K562 (cell line): ENCODE measurements around the gene WDR35. TPM values are rescaled to one million over a fixed set of nuclear protein-coding genes. Genes with fewer than 3 reads are reported as not detected.
A peak's percentile ranks its signal among the peaks of the same experiment; 100 is the strongest.

ENCODE experiments used
- CEBPG ChIP-seq, 3 experiments: fragments of 200-800 bp in 1 of 3; sonication (Bioruptor generic) in 1 of 3; sonication (generic) in 1 of 3; formaldehyde crosslinking in 1 of 3; IDR thresholded peaks in 2 of 3; conservative IDR thresholded peaks in 1 of 3; 2 replicates each; pipeline versions ENCODE4 v1.6.1 to v1.8.0; 2016 to 2022; ENCODE audit warnings: missing compliant biosample characterization in 2 of 3, missing genetic modification characterization in 2 of 3, mild to moderate bottlenecking in 1 of 3, missing genetic modification reagents in 1 of 3
- HNRNPLL ChIP-seq: fragments of 200-400 bp; formaldehyde crosslinking; IDR thresholded peaks from 2 replicates; pipeline ENCODE4 v1.6.1; 2017; ENCODE audit warnings: low read length, low read depth, mild to moderate bottlenecking; ENCODE audit not compliant: poor library complexity, severe bottlenecking
- KDM1A ChIP-seq, 2 experiments: fragments of 450-650 bp; IDR thresholded peaks; 2 replicates each; pipeline ENCODE4 v1.6.1; 2016; ENCODE audit warnings: mild to moderate bottlenecking in 2 of 2
- LCOR ChIP-seq: sonication (generic); formaldehyde crosslinking; IDR thresholded peaks from 2 replicates; pipeline ENCODE4 v1.8.0; 2022; ENCODE audit warnings: mild to moderate bottlenecking, missing genetic modification reagents
- MAFK ChIP-seq: IDR thresholded peaks from 2 replicates; pipeline ENCODE4 v1.6.1; 2011; ENCODE audit warnings: low read length, improper control_type of control experiment
- MTA3 ChIP-seq: fragments of 450-650 bp; formaldehyde crosslinking; IDR thresholded peaks from 2 replicates; pipeline ENCODE4 v1.6.1; 2017; ENCODE audit warnings: mild to moderate bottlenecking, borderline replicate concordance
- NEUROD1 ChIP-seq: fragments of 150-350 bp; IDR thresholded peaks from 2 replicates; pipeline ENCODE4 v1.6.1; 2014; ENCODE audit warnings: borderline replicate concordance, low read length, low read depth; ENCODE audit not compliant: partially characterized antibody
- NFE2 ChIP-seq: IDR thresholded peaks from 2 replicates; pipeline ENCODE4 v1.6.1; 2014; ENCODE audit warnings: antibody characterized with exemption, low read depth
- POLR2G ChIP-seq: fragments of 200-400 bp; formaldehyde crosslinking; IDR thresholded peaks from 2 replicates; pipeline ENCODE4 v1.6.1; 2017; ENCODE audit warnings: low read depth, mild to moderate bottlenecking, antibody characterized with exemption, low read length, moderate library complexity
- RB1 ChIP-seq: fragments of 450-650 bp; IDR thresholded peaks from 2 replicates; pipeline ENCODE4 v1.6.1; 2017; ENCODE audit warnings: low read depth, mild to moderate bottlenecking
- SRSF1 ChIP-seq: fragments of 200-400 bp; formaldehyde crosslinking; IDR thresholded peaks from 2 replicates; pipeline ENCODE4 v1.6.1; 2017; ENCODE audit warnings: mild to moderate bottlenecking, low read depth, low read length, moderate library complexity
- SRSF7 ChIP-seq: fragments of 200-400 bp; formaldehyde crosslinking; optimal IDR thresholded peaks from 2 replicates; pipeline ENCODE3; 2017; ENCODE audit warnings: mild to moderate bottlenecking, low read depth, low read length
- ZNF175 ChIP-seq: fragments of 200-800 bp; sonication (Bioruptor generic); IDR thresholded peaks from 2 replicates; pipeline ENCODE4 v1.6.1; 2016; ENCODE audit warnings: low read depth, mild to moderate bottlenecking, missing genetic modification characterization, missing compliant biosample characterization
- ZNF212 ChIP-seq: fragments of 450-650 bp; formaldehyde crosslinking; IDR thresholded peaks from 2 replicates; pipeline ENCODE4 v1.4.0; 2020; ENCODE audit warnings: mild to moderate bottlenecking
- ZNF224 ChIP-seq: sonication (generic); formaldehyde crosslinking; IDR thresholded peaks from 2 replicates; pipeline ENCODE4 v1.8.0; 2022; ENCODE audit warnings: mild to moderate bottlenecking, missing genetic modification reagents
- polyA plus RNA-seq, 8 experiments: library from polyadenylated mRNA; depleted of rRNA in 4 of 8; stranded (reverse) in 5 of 8; unstranded in 3 of 8; fragments of >200 nt; fragmentation: Nextera tagmentation in 2 of 8; fragmentation: Illumina TruSeq in 1 of 8; extraction: Ambion mirVana in 2 of 8; extraction: Trizol in 1 of 8; gene quantifications; 2 replicates each; pipeline versions ENCODE4 v1.2.1 to v1.2.3, GENCODE V29; 2011 to 2014; ENCODE audit warnings: inconsistent platforms in 1 of 8, missing spikeins in 1 of 8
- total RNA-seq, 7 experiments: library from RNA; depleted of rRNA in 6 of 7; stranded (reverse); fragments of >200 nt in 6 of 7; fragmentation: Illumina TruSeq in 2 of 7; extraction: Trizol in 2 of 7; gene quantifications; 2 replicates each; pipeline versions ENCODE4 v1.2.1 to v1.2.3, GENCODE V29; 2011 to 2021; ENCODE audit warnings: low replicate concordance in 1 of 7
- TF ChIP-seq, protein P1 (sequence below): fragments of 250-450 bp; sonication (Bioruptor Pico); IDR thresholded peaks from 2 replicates; pipeline ENCODE4 v1.9.0; 2021; ENCODE audit warnings: mild to moderate bottlenecking, inconsistent platforms
- TF ChIP-seq, protein P2 (sequence below): fragments of 450-650 bp; IDR thresholded peaks from 2 replicates; pipeline ENCODE4 v1.6.1; 2016; ENCODE audit warnings: low read depth

The WDR35 gene
- total and polyA plus RNA-seq, 9 of the 15 experiments (the other 6 are each of a cell fraction or from before 2014, with no cell fraction given): 3.3 to 13.1 (median 8.0) TPM

DNA sequence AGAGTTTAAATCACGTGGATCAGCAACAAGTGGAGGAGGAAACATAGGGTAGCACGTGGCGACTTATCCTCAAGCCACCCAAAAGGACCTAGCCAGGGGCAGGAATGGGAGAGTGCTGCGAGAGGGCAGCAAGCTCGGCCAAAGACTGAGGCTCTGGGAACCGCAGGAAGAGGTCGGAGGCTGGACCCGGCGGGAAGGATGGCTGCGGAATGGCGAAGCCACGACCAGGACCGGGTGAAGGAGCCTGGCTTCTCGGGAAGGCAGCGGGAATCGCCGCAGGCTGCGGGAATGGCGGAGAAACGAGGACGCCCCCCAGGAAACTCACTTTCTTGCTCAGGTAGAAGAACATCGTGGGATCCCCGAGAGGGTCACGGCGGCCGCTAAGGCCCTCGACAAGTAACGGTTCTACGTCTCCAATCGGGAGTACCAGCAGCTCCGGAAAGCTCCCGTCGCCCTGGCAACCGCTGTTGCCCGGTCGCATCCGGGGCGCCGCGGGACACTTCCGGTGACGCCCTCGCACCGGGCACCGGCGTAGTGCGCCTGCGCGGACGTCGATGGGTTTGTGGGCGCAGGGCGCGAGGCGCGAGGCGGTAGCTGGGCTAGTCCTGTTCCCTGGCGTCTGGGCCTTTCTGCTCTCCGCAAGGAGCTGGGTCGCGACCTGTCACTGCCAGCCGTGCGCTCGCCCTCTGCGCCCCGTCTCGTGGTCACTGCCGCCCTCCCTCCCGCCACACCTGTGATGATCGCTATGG is at the start of gene WDR35 (continued):
- TF ChIP-seq LCOR (CRISPR knock-in tag) (0 out of 2 replicates have a peak, but pooled peaks have one; percentile 14), ZNF175 (no peak), MTA3 (no peak), CEBPG (CRISPR knock-in tag; IDR thresholded peaks at IDR 0.05) (no peak), CEBPG (tag; conservative IDR thresholded peaks at IDR 0.05 in 1 of 2, IDR thresholded peaks at IDR 0.05 in 1 of 2) (no peak), KDM1A (IDR thresholded peaks at IDR 0.05) (no peak), NFE2 (no peak), HNRNPLL (peak; percentile 86), ZNF224 (CRISPR knock-in tag) (no peak), POLR2G (peak; percentile 64), RB1 (no peak), MAFK (no peak), NEUROD1 (no peak), SRSF7 (no peak), ZNF212 (CRISPR knock-in tag) (no peak), SRSF1 (no peak)
- TF ChIP-seq, protein P1, sequence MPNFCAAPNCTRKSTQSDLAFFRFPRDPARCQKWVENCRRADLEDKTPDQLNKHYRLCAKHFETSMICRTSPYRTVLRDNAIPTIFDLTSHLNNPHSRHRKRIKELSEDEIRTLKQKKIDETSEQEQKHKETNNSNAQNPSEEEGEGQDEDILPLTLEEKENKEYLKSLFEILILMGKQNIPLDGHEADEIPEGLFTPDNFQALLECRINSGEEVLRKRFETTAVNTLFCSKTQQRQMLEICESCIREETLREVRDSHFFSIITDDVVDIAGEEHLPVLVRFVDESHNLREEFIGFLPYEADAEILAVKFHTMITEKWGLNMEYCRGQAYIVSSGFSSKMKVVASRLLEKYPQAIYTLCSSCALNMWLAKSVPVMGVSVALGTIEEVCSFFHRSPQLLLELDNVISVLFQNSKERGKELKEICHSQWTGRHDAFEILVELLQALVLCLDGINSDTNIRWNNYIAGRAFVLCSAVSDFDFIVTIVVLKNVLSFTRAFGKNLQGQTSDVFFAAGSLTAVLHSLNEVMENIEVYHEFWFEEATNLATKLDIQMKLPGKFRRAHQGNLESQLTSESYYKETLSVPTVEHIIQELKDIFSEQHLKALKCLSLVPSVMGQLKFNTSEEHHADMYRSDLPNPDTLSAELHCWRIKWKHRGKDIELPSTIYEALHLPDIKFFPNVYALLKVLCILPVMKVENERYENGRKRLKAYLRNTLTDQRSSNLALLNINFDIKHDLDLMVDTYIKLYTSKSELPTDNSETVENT: no peak
- TF ChIP-seq, protein P2, sequence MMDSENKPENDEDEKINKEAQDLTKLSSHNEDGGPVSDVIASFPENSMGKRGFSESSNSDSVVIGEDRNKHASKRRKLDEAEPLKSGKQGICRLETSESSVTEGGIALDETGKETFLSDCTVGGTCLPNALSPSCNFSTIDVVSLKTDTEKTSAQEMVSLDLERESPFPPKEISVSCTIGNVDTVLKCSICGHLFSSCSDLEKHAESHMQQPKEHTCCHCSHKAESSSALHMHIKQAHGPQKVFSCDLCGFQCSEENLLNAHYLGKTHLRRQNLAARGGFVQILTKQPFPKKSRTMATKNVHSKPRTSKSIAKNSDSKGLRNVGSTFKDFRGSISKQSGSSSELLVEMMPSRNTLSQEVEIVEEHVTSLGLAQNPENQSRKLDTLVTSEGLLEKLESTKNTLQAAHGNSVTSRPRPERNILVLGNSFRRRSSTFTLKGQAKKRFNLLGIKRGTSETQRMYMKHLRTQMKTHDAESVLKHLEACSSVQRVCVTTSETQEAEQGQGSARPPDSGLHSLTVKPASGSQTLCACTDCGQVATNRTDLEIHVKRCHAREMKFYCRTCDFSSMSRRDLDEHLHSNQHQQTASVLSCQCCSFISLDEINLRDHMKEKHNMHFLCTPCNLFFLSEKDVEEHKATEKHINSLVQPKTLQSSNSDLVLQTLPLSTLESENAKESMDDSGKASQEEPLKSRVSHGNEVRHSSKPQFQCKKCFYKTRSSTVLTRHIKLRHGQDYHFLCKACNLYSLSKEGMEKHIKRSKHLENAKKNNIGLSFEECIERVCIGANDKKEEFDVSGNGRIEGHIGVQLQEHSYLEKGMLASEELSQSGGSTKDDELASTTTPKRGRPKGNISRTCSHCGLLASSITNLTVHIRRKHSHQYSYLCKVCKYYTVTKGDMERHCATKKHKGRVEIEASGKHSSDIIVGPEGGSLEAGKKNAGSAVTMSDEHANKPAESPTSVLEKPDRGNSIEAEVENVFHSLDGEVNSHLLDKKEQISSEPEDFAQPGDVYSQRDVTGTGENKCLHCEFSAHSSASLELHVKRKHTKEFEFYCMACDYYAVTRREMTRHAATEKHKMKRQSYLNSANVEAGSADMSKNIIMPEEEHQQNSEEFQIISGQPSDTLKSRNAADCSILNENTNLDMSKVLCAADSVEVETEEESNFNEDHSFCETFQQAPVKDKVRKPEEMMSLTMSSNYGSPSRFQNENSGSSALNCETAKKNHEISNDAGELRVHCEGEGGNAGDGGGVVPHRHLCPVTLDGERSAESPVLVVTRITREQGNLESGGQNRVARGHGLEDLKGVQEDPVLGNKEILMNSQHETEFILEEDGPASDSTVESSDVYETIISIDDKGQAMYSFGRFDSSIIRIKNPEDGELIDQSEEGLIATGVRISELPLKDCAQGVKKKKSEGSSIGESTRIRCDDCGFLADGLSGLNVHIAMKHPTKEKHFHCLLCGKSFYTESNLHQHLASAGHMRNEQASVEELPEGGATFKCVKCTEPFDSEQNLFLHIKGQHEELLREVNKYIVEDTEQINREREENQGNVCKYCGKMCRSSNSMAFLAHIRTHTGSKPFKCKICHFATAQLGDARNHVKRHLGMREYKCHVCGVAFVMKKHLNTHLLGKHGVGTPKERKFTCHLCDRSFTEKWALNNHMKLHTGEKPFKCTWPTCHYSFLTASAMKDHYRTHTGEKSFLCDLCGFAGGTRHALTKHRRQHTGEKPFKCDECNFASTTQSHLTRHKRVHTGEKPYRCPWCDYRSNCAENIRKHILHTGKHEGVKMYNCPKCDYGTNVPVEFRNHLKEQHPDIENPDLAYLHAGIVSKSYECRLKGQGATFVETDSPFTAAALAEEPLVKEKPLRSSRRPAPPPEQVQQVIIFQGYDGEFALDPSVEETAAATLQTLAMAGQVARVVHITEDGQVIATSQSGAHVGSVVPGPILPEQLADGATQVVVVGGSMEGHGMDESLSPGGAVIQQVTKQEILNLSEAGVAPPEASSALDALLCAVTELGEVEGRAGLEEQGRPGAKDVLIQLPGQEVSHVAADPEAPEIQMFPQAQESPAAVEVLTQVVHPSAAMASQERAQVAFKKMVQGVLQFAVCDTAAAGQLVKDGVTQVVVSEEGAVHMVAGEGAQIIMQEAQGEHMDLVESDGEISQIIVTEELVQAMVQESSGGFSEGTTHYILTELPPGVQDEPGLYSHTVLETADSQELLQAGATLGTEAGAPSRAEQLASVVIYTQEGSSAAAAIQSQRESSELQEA: no peak
